Measurements from ENCODE around the gene SLC9A3.

Gene SLC9A3

DNA sequence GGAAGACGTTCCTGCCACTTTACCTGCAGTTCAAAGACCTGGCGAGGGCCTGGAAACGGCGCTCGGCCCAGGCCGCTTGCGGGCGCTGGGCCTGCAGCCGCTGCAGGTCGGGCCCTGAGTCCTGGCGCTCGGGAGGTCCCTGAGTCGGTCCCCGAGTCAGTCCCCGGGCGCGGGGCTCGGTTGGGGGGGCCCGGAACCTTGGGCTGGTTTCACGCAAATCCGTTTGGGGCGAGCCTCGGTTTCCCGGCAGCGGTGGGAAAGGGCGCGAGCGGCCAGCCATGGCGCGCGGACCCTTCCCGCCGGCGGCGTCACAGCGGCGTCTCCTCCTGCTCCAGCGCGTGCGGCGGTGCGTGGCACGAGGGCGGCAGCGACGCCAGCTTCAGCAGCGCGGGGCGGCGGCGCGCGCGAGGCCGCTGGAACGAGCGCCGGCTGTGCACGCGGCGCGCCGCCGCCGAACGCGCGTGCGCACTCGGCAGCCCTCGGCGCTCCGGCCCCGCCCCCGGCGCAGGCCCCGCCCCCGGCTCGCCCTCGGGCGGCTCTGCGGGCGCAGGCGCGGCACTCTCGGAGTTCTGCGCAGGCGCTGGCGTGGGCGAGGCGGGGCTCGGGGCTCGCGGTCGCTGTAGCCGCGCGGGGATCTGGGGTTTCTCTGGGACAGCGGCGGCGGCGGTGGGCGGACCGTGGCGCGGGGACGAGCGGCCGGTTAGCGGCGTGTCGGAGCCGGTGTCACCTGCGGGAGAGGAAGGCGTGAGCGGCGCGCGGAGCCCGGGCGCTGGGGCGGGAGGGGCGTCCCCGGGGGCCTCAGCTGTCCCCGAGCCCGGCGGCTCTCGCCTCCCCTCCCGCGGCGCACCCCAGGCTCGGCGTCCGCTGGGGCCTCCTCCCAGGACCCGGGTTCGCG lies 51.3 kb downstream of the SLC9A3 start:
- DNase-seq = peak; percentile 78

DNA sequence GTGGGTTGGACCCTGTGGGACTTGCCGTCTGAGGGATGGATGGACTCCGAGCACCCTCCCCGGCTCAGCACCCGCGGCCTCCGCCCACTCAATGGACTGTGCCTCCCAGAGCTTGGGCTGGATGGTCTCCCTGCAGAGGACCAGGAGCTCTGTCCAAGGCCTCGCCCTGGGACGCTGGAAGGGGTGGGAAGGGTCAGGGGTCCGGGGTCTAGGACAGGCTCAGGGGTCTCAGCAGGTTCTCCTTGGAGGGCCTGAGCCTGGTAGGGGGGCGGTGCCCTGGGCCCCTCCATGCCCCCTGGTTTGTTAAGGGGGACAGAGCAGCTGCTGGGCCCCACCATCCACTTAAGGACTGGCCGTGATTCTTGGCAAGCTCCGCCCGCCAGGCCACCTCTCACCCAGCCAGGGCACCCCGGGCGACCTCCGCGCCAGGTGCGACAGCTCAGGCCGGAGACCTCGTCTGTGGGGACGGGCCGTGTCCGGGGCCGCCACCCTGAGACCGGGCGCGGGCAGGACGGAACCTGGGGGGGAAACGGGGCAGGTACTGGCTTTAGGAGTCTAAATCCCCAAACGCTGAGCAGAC lies 52.1 kb downstream of the SLC9A3 start:
- peak; percentile 19 for DNase-seq

DNA sequence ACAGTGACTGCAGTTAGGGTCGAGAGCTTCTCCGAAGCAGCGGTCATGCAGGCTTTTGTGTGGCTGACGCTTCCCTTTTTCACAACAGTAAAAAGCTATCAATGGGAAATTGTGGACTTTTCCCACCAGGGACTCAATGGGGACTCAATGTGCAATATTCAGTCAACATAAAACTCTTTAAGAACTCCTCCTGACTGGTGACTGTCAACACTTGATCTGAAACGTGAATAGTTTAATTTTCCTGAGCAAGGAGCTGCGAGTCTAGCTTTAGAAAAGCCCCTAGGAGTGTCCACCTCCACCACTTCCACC lies 52.5 kb downstream of the SLC9A3 start:
- no peak for DNase-seq

DNA sequence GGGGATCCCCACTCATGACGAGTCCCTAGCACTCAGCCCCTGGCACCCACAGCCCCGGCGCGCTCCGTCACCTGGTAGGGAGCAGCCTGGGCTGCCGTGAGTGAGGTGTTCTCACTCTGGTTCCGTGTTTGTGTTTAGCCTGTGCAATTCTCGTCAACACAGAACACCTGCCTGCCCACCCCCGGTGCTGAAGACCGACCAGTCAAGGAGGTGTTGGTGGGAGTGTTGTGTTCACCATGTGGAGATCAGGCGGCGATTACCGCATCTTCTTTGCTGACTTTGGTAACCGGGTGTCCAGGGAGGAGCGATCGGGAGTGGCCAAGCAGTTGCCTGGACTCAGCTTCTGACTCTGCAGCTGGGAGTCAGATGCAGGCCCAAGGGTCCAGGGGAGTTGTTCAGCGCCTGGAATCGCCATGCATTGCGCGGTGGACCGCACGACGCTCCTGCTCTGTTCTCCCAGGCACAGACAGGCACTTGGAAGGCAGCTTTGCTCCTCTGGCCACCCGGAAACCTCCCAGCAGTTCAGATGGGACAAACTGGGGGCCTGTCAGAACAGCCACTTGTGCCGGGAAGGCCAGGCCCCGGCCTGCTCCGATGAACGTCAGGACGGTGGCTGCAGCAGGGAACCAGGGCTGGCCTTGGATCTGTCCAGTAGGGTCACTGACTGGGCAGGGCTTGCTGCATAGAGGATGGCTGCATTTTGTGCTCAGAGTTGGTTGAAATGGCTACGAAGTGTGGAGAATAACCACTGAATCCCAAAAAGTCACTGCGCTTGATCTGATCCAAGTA lies 53.1 kb downstream of the SLC9A3 start:
- no peak for DNase-seq

DNA sequence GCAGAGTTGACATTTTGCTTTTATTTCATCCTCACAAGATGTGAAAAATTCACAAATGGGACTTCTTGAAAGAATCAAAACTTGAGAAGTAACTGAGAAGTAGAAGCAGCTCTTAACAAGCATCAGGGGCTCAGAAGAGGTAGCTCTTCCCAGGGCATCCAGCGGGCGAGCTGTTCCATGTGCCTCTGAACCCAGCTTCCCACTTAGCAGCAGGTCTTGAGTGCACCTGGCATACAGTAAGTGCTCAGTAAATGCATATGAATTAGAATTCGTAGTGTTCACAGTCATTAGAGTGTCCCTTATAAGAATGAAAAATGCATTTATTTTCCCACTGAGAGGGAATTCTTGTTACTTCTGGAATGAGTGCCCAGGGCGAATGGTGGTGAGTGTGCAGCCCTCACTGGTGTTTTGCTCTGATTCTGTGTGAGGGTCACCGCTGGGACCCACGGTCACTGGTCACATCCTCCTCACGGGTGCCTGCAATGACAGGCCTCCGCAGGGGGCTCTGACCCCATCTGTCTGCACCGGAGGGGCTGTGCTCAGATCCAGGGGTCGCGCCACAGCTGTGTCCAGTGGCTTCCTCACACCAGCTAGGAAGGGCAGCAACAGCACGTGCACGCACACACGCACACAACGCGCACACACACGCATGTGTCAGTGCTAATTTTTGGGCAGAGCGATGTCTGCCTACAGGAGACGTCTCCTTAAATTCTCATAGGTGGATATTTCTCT lies 54.3 kb downstream of the SLC9A3 start:
- DNase-seq = no peak

DNA sequence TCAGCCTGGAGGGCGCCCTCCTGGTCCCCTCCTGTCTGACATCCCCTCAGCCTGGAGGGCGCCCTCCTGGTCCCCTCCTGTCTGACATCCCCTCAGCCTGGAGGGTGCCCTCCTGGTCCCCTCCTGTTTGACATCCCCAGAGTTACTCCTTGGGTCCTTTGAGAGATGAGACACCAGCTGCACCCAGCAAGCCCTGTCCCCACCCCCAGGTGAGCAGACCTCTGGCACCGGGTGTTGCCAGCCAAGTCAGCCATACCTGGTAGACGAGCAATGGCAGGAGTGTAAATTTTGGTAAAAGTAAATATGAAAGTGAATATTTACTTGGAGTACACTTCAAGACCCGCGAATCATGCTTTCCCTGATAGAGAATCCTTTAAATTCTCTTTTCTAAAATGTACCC lies 55.8 kb downstream of the SLC9A3 start:
- DNase-seq = no peak

DNA sequence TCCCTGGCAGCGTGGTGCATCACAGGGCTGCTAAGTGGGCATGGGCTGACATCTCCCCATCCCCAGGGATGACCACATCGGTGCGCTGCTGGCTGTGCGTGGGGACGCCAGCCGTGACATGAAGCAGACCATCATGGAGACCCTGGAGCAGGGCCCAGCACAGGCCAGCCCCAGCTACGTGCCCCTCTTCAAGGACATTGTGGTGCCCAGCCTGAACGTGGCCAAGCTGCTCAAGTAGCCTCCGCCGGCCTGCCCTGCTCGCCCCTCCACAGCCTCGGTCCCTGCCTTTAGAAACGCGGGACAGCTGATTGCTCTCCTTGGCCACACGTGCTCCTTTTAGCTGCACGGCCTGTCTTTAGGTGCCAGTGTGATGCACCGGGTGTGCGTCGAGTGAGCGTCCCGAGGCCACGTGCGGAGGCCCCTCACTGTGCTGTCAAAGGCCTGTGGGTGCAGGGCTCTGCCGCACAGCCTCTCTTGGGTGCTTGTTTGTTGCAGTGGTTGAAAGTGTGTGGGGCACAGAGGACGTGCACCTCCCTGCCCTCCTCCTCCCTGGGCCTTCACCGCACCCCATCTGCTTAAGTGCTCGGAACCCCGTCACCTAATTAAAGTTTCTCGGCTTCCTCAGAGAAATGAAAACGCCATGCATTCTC lies 57.5 kb downstream of the SLC9A3 start:
- DNase-seq = no peak

DNA sequence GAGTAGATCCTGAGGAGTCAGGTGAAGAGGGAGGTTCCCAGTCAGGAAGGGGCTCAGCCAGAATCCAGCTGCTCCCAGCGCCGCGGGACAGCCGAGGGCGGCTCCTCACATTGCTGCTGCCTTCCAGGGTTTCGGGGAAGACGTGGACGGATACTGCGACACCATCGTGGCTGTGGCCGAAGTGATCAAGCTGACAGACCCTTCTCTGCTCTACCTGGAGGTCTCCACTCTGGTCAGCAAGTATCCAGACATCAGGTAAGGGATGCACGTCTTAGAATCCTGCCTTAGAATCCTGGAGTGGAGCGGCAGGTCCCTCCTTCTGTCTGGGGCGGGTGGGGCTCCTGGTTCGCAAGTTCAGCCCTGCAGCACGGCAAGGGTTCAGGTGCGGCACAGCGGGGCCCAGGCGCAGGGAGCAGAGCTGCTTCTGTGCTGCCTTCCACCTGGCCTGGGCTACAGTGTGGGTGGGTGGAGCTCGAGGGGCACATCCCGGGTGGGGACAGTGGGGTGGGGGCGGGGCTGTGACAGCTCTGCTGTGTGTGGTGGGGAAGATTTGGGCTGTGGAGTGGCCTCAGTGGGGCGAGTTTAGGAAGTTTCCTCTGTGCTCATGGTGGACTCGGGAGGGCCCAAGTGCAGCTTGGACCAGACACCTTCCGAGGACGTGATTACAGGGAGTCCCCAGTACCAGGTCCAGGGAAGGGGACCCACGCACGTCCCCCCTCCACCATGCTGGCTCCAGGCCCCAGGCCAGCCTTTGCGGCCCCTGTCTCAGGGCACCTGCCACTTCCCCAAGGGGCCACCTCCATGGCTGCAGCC lies 58.5 kb downstream of the SLC9A3 start:
- no peak for DNase-seq

DNA sequence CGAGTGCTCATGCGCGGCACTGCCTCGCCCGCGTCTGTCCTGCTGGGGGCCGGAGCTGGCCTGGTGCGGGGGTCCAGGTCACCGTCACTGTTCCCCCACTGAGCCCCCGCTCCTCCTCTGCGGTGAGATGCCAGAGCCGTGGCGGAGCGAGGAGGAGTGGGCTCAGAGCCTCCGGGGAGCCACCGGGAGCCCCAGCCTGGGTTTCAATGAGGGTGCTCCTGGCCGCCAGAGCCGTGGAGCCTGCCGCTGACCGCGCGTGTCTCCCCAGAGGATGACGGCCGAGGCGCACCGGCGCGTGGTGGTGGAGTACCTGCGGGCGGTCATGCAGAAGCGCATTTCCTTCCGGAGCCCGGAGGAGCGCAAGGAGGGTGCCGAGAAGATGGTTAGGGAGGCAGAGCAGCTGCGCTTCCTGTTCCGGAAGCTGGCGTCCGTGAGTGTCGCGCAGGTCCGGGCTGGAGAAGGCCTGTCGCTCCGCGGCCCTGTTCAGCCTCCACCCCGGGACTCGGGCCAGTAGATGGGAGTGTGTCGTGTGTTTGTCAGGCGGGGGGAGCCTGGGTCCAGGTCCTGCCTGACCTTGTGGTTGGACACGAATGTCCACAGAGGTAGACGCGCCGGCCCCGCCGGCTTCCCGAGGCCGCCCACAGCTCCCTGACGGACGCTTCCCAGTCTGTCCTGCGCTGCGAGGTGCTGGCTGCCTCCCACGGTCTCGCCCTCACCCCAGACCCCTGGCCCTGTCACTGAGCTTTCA lies 59.2 kb downstream of the SLC9A3 start:
- DNase-seq = no peak

DNA sequence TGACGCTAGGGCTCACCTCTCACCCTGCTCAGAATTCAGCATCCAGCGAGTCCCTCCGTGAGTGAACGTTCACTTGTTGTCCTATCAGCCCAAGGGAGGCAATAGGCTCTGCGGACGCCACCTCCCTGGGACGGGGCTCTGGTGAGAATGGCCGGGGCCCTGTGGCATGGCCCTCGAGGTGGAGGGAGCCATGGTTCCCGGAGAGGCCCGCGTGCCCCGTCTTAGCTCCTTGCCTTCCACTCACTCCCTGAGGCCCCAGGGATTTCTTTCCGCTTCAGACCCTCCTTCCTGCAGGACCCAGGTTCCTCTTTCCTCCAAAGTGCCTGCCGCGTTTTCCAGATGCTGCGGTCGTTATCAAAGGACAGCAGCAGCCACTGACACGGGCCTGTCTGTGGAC lies 59.8 kb downstream of the SLC9A3 start:
- no peak for DNase-seq

DNA sequence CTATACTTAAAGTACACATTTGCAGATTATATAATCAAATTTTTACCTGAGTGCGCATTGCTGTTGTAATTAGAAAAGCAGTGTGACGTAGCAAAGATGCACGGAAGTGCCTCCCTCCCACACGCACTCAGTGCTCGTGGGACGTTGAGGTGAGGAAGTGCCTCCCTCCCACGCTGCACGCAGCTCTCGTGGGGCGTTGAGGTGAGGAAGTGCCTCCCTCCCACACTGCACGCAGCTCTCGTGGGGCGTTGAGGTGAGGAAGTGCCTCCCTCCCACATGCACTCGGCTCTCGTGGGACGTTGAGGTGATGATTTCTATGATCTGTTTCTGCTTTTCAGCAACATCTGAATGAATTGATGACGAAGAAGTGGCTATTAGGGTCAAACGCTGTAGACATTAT lies 60.3 kb downstream of the SLC9A3 start:
- DNase-seq = no peak

DNA sequence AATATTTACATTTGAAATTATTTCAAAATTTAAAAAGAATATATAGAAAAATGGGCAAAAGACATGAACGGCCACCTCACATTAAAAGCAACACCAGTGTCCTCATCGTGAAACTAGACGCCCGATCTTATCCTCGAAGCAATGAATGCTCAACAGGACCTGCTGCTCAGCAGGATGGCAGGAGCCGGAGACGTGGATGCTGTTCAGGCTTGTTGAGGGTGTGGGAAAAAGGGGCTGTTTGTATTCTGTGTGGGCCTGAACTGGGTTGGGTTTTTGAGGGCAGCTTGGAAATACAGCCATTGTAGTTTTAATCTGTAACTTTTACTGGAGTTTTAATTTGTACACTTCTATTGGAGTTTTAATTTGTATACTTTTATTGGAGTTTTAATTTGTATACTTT lies 60.9 kb downstream of the SLC9A3 start:
- no peak for DNase-seq

DNA sequence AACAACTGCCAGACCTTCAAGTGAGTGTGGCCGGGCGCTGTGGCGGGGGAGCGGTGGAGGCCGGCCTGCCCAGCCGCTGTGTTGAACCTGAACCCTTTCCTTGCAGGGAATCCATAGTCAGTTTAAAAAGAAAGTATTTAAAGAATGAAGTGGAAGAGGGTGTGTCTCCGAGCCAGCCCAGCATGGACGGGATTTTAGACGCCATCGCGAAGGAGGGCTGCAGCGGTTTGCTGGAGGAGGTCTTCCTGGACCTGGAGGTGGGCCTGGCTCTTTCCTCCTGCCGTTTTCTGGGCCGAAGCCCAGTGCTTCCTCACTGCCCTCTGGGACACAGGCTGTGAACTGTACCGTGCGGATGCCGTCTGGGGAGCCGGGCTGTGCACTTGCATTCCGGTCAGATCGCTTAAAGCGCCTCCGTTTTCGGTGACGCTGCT lies 62.2 kb downstream of the SLC9A3 start:
- no peak for DNase-seq

DNA sequence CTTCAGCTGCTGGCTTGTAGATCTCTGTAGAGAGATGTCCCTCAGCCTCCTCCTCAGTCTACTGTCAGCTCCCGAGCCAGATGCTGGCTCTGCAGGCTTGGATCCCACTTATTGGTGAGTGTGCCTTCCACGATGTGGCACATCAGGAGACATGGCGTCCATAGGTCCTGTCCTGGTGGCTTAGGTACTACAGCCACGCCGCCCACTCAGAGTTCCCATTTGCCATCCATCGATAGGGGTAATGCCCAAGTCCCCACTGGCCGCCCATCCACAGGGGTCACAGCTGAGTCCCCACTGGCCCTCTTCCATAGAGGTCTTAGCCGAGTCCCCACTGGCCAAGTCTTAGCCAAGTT lies 64.0 kb downstream of the SLC9A3 start:
- no peak for DNase-seq

DNA sequence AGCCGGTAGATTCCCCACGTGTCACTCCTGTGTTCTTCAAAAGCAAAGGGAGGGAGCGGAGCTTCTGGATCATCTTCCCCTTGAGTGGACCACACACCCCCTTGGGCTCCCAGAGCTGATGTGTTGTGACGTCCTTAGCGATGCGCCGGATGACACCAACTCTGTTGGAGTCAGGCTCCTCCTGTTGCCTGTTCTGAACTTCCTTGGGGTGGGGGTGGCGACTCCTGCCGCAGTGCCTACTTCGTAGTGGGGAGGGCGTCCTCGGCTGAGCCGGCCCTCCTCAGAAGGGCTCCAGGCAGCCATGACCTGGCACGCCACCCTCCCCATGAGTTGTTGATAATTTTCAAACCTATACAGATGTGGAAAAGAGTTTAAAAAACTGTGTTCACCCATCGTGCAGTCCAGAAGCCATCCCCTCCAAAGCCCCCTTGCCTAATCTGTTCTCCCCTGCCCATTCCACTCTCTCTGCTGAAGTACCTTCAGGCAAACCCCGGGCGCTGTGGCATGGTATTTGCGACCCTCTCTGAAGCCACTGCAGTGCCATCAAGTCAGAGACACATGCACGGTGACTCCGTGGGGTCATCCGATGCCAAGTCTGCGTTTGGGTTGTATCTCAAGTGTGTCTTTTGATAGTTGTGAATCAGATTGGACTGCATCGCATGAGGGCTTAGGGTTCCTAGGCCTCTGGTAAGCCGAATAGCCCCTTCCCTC lies 64.5 kb downstream of the SLC9A3 start:
- no peak for DNase-seq

DNA sequence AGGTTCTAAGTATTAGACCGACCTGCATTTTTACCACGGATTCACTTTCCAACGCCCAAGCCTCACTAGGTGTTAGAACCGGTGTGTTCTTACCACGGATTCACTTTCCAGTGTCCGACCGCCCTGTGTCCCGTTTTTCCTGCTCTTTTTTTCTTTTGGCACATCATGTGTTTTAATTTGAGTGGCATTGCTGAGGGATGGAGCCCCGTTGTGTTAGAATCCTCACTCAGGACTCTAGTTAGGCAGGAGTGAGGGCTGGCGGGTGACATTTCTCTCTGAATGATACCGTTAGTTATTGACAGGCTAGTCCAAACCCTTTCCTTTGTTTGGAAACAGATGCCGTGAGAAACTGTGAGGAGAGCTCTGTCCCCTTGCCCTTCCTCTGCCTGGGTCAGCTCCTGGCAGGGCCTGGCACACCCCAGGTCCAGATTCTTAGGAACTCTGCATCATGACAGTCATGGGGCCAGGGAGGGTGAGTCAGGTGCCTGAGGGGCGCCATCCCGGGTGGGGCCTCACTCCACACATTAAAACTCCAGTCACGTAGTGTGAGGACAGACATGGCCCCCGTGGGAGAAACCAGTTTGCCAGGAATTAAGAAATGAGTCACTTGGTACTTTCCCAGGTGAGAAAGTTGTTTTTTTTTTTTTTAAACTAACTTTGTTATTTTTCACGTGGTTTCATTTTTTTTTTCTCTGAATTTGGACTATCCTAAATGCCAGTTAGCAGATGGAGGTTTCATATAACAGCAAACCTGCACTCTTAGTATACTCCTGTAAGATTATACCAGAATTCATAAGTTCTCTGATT lies 65.5 kb downstream of the SLC9A3 start:
- peak; percentile 67 for DNase-seq

DNA sequence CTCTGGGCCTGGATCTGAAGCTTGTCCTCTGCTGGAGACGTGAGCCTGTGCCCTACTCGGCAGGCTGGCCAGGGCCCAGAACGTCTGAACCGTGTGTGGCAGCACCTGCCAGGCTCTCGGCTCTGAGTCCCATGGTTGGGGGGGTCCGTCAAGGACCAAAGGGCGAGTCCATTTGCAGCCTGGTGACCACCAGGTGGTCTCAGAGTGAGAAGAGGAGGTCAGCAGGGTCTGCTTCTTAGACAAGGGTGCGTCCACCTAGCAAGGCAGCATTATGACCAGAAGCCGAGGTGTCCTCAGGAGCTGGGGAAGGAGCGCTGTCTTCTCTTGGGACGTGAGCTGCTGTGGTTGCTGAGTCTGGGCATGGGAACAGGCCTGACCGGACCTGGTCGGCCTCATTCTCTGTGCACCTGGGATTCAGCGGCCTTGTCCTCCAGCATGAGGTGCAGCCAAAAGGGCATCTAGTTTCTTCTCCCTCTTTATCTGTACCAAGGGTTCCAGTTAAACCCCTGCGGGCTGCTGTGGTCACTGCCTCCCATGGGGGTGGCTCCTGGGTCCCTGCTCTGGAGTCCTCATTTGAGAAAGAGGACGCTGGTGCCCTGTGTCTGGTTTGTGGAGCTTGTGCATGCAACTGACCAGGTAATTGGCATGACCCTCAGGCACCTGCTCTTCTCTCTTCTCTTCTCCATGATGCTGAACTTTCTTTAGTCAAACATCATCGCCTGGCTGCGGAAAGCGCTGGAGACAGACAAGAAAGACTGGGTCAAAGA lies 66.9 kb downstream of the SLC9A3 start:
- DNase-seq = no peak

DNA sequence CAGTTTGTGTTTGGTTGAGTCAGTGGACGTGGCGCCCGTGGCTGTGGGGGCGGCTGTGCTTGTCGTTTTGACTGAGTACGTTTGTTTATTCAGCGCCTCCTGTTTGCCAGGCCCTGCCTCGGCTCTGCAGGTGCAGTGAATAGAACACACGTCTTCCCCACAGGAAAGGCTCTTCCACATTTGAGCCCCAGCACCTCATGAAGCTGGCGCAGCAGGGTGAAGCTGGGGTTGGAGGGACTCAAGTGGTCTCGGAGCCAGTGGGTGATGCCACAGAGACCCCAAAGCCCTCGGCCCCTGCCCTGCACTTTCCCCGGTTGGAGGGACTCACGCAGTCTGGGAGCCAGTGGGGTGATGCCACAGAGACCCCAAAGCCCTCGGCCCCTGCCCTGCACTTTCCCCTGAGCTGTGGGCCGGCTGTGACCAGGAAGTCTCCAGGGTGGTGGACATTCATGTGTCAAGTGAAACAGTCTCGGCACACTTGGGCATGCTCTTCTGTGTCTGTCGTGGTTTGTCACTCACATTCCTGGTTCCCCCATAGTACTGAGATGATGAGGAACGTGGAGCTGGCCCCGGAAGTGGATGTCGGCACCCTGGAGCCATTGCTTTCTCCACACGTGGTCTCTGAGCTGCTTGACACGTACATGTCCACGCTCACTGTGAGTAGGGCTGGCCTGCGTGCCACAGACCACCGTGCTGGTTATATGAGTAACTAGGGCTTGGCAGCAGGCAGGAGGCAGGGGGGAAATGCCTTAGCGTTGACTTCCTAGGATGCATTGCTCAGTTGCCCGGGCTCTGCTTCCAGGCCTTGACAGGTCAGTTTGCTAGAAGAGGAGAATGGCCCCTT lies 67.7 kb downstream of the SLC9A3 start:
- DNase-seq = no peak

Data from EL (cell line).